K562 (cell line): ENCODE measurements around the gene USHBP1. TPM values are rescaled to one million over a fixed set of nuclear protein-coding genes. Genes with fewer than 3 reads are reported as not detected.

ENCODE experiments used
- ARID2 ChIP-seq: fragments of 450-650 bp; IDR thresholded peaks from 2 replicates; pipeline ENCODE4 v1.6.1; 2017; ENCODE audit warnings: antibody characterized with exemption, mild to moderate bottlenecking
- CHD7 ChIP-seq: fragments of 200-600 bp; sonication (generic); IDR thresholded peaks from one replicate; pipeline ENCODE4 v1.6.1; 2012; ENCODE audit warnings: mild to moderate bottlenecking, low read depth, low read length, inconsistent platforms
- HLTF ChIP-seq: fragments of 450-650 bp; IDR thresholded peaks from 2 replicates; pipeline ENCODE4 v1.6.1; 2016
- MED1 ChIP-seq: sonication (generic); formaldehyde crosslinking; IDR thresholded peaks from 2 replicates; pipeline ENCODE4 v1.8.1; 2023; ENCODE audit warnings: missing genetic modification reagents, borderline replicate concordance
- NKRF ChIP-seq: fragments of 450-650 bp; IDR thresholded peaks from 2 replicates; pipeline ENCODE4 v1.6.1; 2016; ENCODE audit warnings: borderline replicate concordance
- POLR2B ChIP-seq: fragments of 450-650 bp; IDR thresholded peaks from 2 replicates; pipeline ENCODE4 v1.6.1; 2018; ENCODE audit warnings: low read depth; ENCODE audit not compliant: partially characterized antibody
- YY1 ChIP-seq, 3 experiments: IDR thresholded peaks; 2 replicates each; pipeline ENCODE4 v1.6.1; 2011; ENCODE audit warnings: low read length in 2 of 3, mild to moderate bottlenecking in 2 of 3, moderate library complexity in 2 of 3, borderline replicate concordance in 1 of 3, control low read depth in 1 of 3, low read depth in 1 of 3; ENCODE audit not compliant: insufficient read depth in 3 of 3, insufficient replicate concordance in 2 of 3, control insufficient read depth in 1 of 3, insufficient read length in 1 of 3; ENCODE audit errors: extremely low read depth in 1 of 3
- ZEB2 ChIP-seq: fragments of 450-650 bp; IDR thresholded peaks from 2 replicates; pipeline ENCODE4 v1.6.1; 2016
- ZFP1 ChIP-seq: fragments of 450-650 bp; formaldehyde crosslinking; IDR thresholded peaks from 2 replicates; pipeline ENCODE4 v1.4.0; 2020; ENCODE audit warnings: mild to moderate bottlenecking, mixed read lengths
- ZNF140 ChIP-seq: fragments of 250-450 bp; sonication (Bioruptor Pico); IDR thresholded peaks from 2 replicates; pipeline ENCODE4 v1.8.0; 2021; ENCODE audit warnings: moderate library complexity, mild to moderate bottlenecking, inconsistent platforms
- ZNF655 ChIP-seq: fragments of 250-450 bp; sonication (Bioruptor Pico); IDR thresholded peaks from 2 replicates; pipeline ENCODE4 v1.5.0; 2021
- polyA plus RNA-seq, 8 experiments: library from polyadenylated mRNA; depleted of rRNA in 4 of 8; stranded (reverse) in 5 of 8; unstranded in 3 of 8; fragments of >200 nt; fragmentation: Nextera tagmentation in 2 of 8; fragmentation: Illumina TruSeq in 1 of 8; extraction: Ambion mirVana in 2 of 8; extraction: Trizol in 1 of 8; gene quantifications; 2 replicates each; pipeline versions ENCODE4 v1.2.1 to v1.2.3, GENCODE V29; 2011 to 2014; ENCODE audit warnings: inconsistent platforms in 1 of 8, missing spikeins in 1 of 8
- total RNA-seq, 7 experiments: library from RNA; depleted of rRNA in 6 of 7; stranded (reverse); fragments of >200 nt in 6 of 7; fragmentation: Illumina TruSeq in 2 of 7; extraction: Trizol in 2 of 7; gene quantifications; 2 replicates each; pipeline versions ENCODE4 v1.2.1 to v1.2.3, GENCODE V29; 2011 to 2021; ENCODE audit warnings: low replicate concordance in 1 of 7

Gene USHBP1
- total and polyA plus RNA-seq, 9 of the 15 experiments (the other 6 are each of a cell fraction or from before 2014, with no cell fraction given), result 0.03 to 0.10 (median 0.05) TPM; not detected in 5

GRCh38 chr19:17246681-17247425 is 17.7 kb downstream of the USHBP1 start (continued):
- peak in 1 of 3 experiments; percentile 2 for TF ChIP-seq YY1 (IDR thresholded peaks at IDR 0.05; ENCODE audit: borderline replicate concordance in 1 of 3, control insufficient read depth in 1 of 3, extremely low read depth in 1 of 3, insufficient read depth in 3 of 3, insufficient read length in 1 of 3, insufficient replicate concordance in 2 of 3, low read depth in 1 of 3, low read length in 2 of 3)
- no peak for TF ChIP-seq HLTF
- TF ChIP-seq ZFP1 (CRISPR knock-in tag), result no peak
- no peak for TF ChIP-seq CHD7
- 0 out of 2 replicates have a peak, but pooled peaks have one; percentile 2 for TF ChIP-seq ZEB2
- TF ChIP-seq POLR2B, result no peak
- no peak for TF ChIP-seq ZNF655 (CRISPR knock-in tag)
- TF ChIP-seq ARID2, result no peak
- no peak for TF ChIP-seq MED1 (CRISPR knock-in tag)
- no peak for TF ChIP-seq ZNF140 (CRISPR knock-in tag)
- TF ChIP-seq NKRF, result no peak
